Upper lobe of left lung (tissue), 6 donors: ENCODE measurements around the gene ANKIB1. TPM values are rescaled to one million over a fixed set of nuclear protein-coding genes. Genes with fewer than 3 reads are reported as not detected.

Experiments used
- ATAC-seq, 2 donors: fragments of 200-7000 bp; cut with Tn5 transposase; one replicate each; pipeline ENCODE4 v1.9.1; 2022; ENCODE audit warnings: mild to moderate bottlenecking in 2 of 2, moderate library complexity in 2 of 2; ENCODE audit not compliant: low FRiP score in 2 of 2
- DNase-seq, 2 donors: peaks; one replicate each; pipeline ENCODE4 v3.0.0-alpha.2; 2019 to 2020
- H3K27ac ChIP-seq, 4 donors: fragments of 200-600 bp; sonication (generic); one replicate each; pipeline ENCODE4 v1.5.1; 2016 to 2019
- H3K27me3 ChIP-seq, 4 donors: fragments of 200-600 bp; sonication (generic); one replicate each; pipeline ENCODE4 v1.5.1; 2017 to 2019
- H3K36me3 ChIP-seq, 4 donors: fragments of 200-600 bp; sonication (generic); one replicate each; pipeline ENCODE4 v1.5.1; 2016 to 2019
- H3K4me1 ChIP-seq, 4 donors: fragments of 200-600 bp; sonication (generic); one replicate each; pipeline ENCODE4 v1.5.1; 2018 to 2019
- H3K4me3 ChIP-seq, 4 donors: fragments of 200-600 bp; sonication (generic); one replicate each; pipeline ENCODE4 v1.5.1; 2017 to 2019; ENCODE audit warnings: mild to moderate bottlenecking in 2 of 4, moderate library complexity in 1 of 4
- H3K9me3 ChIP-seq, 4 donors: fragments of 200-600 bp; sonication (generic); one replicate each; pipeline ENCODE4 v1.5.1; 2018 to 2019
- EP300 ChIP-seq, 4 donors: sonication (generic); formaldehyde crosslinking; IDR thresholded peaks; one replicate each; pipeline ENCODE4 v1.5.1; 2017; ENCODE audit warnings: antibody characterized with exemption in 4 of 4, control low read depth in 2 of 4
- POLR2A ChIP-seq, 4 donors: fragments of 450-650 bp; IDR thresholded peaks; one replicate each; pipeline ENCODE4 v1.5.1; 2016 to 2017; ENCODE audit warnings: antibody characterized with exemption in 4 of 4, mild to moderate bottlenecking in 2 of 4
- POLR2AphosphoS5 ChIP-seq, 2 donors: sonication (generic); formaldehyde crosslinking; IDR thresholded peaks; one replicate each; pipeline ENCODE4 v1.5.1; 2017; ENCODE audit warnings: antibody characterized with exemption in 2 of 2
- WGBS, 2 donors: methylation state at CpG; one replicate each; pipeline ENCODE4 v1.1.5; 2017 to 2018; 5-methylcytosine and 5-hydroxymethylcytosine counted together
- total RNA-seq, 6 donors: library from RNA; depleted of rRNA in 4 of 6; stranded (reverse); fragments of >200 nt in 4 of 6; gene quantifications; one replicate each; pipeline versions ENCODE4 v1.1.0 to v1.2.1, GENCODE V29; 2016 to 2021
- TF ChIP-seq, protein P1 (sequence below), 6 experiments: fragments of 450-650 bp in 4 of 6; fragments of 200-600 bp in 2 of 6; sonication (generic) in 2 of 6; IDR thresholded peaks; one replicate each; pipeline ENCODE4 v1.5.1; 2016 to 2019; ENCODE audit warnings: antibody characterized with exemption in 6 of 6
- donor health status: DM: no; HTN: no; CAD: no; lungs with moderate emphysema.
- donor health status: DM: no; HTN: yes; CAD: no; lungs with severe emphysema.

ANKIB1 gene
- total RNA-seq, 6 donors from 2014 or later: 22.8 to 47.1 (median 40.9) TPM

DNA sequence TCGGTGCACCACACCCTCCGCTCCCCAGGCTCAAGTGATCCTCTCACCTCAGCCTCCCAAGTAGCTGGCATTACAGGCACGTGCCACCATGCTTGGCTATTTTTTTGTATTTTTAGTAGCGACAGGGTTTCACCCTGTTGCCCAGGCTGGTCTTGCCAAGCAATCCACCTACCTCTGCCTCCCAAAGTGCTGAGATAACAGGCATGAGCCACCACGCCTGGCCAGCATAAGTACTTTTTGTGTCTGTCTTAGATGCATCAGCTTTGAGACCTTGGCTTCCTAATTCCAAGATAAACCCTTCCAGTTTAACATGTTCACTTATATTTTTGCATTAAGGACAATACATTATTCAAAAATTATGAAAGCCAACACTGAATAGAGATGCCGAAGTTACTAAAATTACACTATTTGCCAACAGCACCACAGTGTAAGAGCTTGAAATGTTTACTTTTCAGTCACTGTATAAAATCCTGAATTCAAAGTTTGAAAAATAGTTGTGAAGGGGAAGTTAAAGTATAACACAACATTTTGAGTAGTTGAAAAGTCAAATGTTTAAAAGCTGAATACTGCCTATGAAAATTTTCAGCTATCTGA lies 36.5 kb downstream of the ANKIB1 start:
- H3K4me1 ChIP-seq: peaks cover 0 to 5% (median 2%) of the 10 kb centered on the region in 4 donors
- WGBS, 2 donors: 79 to 89% methylated on average over 6 of the region's 6 CpGs
- no peak overlapping the region for H3K27ac ChIP-seq
- DNase-seq (peak in 1 of 2 donors; percentile 18), ATAC-seq (no peak)
- no peak overlapping the region for H3K4me3 ChIP-seq
- H3K9me3 ChIP-seq: peaks cover 0 to 4% (median 0%) of the 10 kb centered on the region in 4 donors
- no peaks in the 10 kb centered on the region for H3K27me3 ChIP-seq
- no peaks in the 10 kb centered on the region for H3K36me3 ChIP-seq
- TF ChIP-seq EP300 (IDR thresholded peaks at IDR 0.05): no peak
- no peak for TF ChIP-seq POLR2A (IDR thresholded peaks at IDR 0.05)

DNA sequence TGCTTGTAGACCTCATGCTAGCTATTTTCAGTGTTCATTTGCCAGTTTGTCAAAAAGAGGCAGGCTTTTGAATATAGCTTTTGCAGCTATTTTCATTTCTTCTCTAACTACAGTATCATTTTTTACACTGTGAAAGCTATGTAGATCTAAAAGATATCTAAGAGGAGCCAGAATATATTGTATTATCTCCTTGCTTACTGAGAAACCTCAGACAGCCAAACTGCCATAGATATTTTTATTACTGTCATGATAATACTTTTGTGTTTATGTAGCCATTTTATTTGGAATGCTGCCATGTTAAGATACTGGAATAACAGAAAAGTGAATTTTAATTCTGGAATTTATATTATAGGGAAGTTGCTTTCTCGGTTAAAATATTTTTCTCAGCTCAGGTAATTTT lies 37.2 kb downstream of the ANKIB1 start:
- Histone ChIP-seq H3K4me3 (no peak overlapping the region), H3K4me1 (peaks cover 0 to 5% (median 2%) of the 10 kb centered on the region in 4 donors), H3K9me3 (peaks cover 0 to 4% (median 0%) of the 10 kb centered on the region in 4 donors), H3K36me3 (no peaks in the 10 kb centered on the region), H3K27me3 (no peaks in the 10 kb centered on the region), H3K27ac (no peak overlapping the region)
- TF ChIP-seq EP300 (IDR thresholded peaks at IDR 0.05) (no peak), POLR2AphosphoS5 (IDR thresholded peaks at IDR 0.05) (no peak), POLR2A (IDR thresholded peaks at IDR 0.05) (no peak)
- TF ChIP-seq, protein P1, sequence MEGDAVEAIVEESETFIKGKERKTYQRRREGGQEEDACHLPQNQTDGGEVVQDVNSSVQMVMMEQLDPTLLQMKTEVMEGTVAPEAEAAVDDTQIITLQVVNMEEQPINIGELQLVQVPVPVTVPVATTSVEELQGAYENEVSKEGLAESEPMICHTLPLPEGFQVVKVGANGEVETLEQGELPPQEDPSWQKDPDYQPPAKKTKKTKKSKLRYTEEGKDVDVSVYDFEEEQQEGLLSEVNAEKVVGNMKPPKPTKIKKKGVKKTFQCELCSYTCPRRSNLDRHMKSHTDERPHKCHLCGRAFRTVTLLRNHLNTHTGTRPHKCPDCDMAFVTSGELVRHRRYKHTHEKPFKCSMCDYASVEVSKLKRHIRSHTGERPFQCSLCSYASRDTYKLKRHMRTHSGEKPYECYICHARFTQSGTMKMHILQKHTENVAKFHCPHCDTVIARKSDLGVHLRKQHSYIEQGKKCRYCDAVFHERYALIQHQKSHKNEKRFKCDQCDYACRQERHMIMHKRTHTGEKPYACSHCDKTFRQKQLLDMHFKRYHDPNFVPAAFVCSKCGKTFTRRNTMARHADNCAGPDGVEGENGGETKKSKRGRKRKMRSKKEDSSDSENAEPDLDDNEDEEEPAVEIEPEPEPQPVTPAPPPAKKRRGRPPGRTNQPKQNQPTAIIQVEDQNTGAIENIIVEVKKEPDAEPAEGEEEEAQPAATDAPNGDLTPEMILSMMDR (IDR thresholded peaks at IDR 0.05): no peak
- ATAC-seq: no peak
- DNase-seq: no peak
- 74 to 94% methylated on average over 1 of the region's 1 CpG for WGBS, 2 donors

DNA sequence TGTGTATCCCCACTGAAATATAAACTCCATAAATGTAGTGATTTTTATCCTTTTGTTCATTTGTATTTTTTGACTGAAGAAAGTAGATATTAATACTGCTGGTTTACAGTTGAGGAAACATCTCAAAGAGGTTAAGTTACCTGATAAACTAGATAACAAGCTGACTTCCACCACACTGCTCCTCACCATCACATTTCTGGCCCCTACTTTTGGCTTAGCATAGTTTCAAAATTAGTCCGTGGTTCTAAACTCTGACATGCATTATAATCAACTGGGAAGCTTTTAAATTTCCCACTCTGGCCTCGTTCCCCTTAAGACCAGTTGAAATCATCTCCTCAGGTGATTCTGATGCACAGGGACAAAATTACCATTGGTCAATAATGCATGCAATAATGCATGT lies 43.5 kb downstream of the ANKIB1 start:
- no peak overlapping the region for H3K27ac ChIP-seq
- H3K4me1 ChIP-seq: peaks cover 4 to 11% (median 7%) of the 10 kb centered on the region in 4 donors
- DNase-seq: no peak
- no peaks in the 10 kb centered on the region for H3K36me3 ChIP-seq
- no peak overlapping the region for H3K4me3 ChIP-seq
- 88 to 93% methylated on average over 2 of the region's 2 CpGs for WGBS, 2 donors
- TF ChIP-seq POLR2AphosphoS5 (IDR thresholded peaks at IDR 0.05) (no peak), POLR2A (IDR thresholded peaks at IDR 0.05) (no peak), EP300 (IDR thresholded peaks at IDR 0.05) (no peak)
- TF ChIP-seq, protein P1 (IDR thresholded peaks at IDR 0.05): no peak
- no peaks in the 10 kb centered on the region for H3K27me3 ChIP-seq
- ATAC-seq: no peak
- no peaks in the 10 kb centered on the region for H3K9me3 ChIP-seq

DNA sequence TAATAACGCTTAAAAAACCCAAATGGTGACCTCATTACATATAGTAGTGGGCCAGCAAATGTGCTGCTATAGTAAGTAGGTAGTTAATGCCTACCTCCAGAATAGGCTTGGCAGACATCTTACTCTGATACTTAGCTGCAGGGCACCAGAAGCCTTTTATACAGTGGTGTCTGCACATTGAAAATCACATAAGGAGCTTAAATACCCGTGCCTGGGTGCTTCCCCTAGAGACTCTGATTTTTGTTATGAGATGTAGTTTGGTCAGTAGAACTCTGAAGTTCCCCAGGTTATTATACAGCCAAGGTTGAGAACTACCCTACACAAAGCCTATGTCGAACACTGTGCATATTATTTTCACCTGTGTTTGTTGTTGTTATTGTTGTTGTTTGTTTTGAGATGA lies 47.2 kb downstream of the ANKIB1 start:
- no peak overlapping the region for H3K4me3 ChIP-seq
- no peaks in the 10 kb centered on the region for H3K27me3 ChIP-seq
- 86 to 92% methylated on average over 2 to 3 of the region's 3 CpGs for WGBS, 2 donors
- TF ChIP-seq EP300 (IDR thresholded peaks at IDR 0.05) (no peak), POLR2A (IDR thresholded peaks at IDR 0.05) (no peak), POLR2AphosphoS5 (IDR thresholded peaks at IDR 0.05) (no peak)
- TF ChIP-seq, protein P1 (IDR thresholded peaks at IDR 0.05): no peak
- no peaks in the 10 kb centered on the region for H3K36me3 ChIP-seq
- no peak for DNase-seq
- H3K4me1 ChIP-seq: peaks cover 4 to 11% (median 7%) of the 10 kb centered on the region in 4 donors
- H3K27ac ChIP-seq: peak overlapping the region in 2 of 4 donors; percentile 0 to 45
- no peaks in the 10 kb centered on the region for H3K9me3 ChIP-seq
- no peak for ATAC-seq

- Histone ChIP-seq H3K4me1 (peaks cover 4 to 11% (median 7%) of the 10 kb centered on the region in 4 donors), H3K9me3 (no peaks in the 10 kb centered on the region), H3K36me3 (peaks cover 0 to 4% (median 0%) of the 10 kb centered on the region in 4 donors), H3K4me3 (peak overlapping the region in 2 of 4 donors; percentile 19 to 36), H3K27me3 (no peaks in the 10 kb centered on the region), H3K27ac (peak overlapping the region in 3 of 4 donors; percentile 9 to 45 (median 14))
- WGBS, 2 donors: 36 to 40% methylated on average over 2 of the region's 2 CpGs
- no peak for DNase-seq
- no peak for ATAC-seq
- TF ChIP-seq POLR2A (IDR thresholded peaks at IDR 0.05): no peak
- no peak for TF ChIP-seq EP300 (IDR thresholded peaks at IDR 0.05)
- TF ChIP-seq POLR2AphosphoS5 (IDR thresholded peaks at IDR 0.05): no peak
- TF ChIP-seq, protein P1 (IDR thresholded peaks at IDR 0.05): no peak
Measured at GRCh38 chr7:92293896-92294590, 48.3 kb downstream of the ANKIB1 start.
